Coronary artery (tissue), 2 donors: ENCODE measurements around the gene BRF1.
A peak's percentile ranks its signal among the peaks of the same experiment; 100 is the strongest.

Experiments
- DNase-seq: peaks from one replicate; pipeline ENCODE4 v3.0.0-alpha.2; 2017; ENCODE audit warnings: low spot score
- H3K27ac ChIP-seq, 2 donors: fragments of 200-600 bp; sonication (generic); one replicate each; pipeline ENCODE4 v1.5.1; 2016 to 2019
- H3K4me3 ChIP-seq: fragments of 200-600 bp; sonication (generic); 2 replicates; pipeline ENCODE4 v1.5.1; 2016; ENCODE audit warnings: mild to moderate bottlenecking, moderate library complexity
- TF ChIP-seq, protein P1 (sequence below): fragments of 200-600 bp; sonication (generic); IDR thresholded peaks from one replicate; pipeline ENCODE4 v1.5.1; 2019; ENCODE audit warnings: antibody characterized with exemption

The BRF1 gene

DNA sequence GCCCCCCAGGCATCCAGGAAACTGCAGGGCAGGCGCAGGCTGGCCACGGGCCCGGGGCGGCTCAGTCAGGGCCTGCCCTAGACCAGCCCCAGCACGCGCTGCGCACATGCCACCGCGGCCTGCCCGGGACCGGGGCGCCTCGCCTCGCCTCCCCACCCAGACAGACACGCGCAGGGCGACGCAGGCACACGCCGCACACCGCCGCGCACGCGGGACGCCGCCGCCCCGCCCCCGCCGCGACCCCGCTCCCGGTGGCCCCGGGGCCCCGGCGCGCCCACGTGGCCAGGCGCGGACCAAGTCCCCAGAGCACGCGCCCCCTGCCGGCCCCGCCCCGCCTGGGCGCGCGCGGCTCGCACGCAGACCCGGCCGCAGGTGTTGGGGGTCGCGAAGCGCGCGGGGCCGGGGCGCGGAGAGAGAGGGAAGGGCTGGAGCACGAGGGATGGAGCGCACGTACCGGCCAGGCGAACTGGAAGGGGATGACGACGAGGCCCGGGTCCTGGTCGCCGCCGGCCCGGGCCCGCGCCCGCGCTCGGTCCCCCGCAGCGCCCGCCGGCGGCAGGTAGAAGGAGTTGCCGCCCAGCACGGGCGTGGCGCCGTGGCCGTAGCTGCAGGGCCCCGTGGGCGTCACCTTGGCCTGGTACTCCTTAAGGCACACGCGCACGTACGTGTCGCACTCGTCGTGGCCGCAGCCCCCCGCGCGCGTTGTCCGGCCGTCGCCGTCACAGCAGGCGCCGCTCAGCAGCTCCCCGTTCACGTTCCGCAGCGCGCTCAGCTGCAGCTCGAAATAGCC, 133.3 kb downstream of the BRF1 start:
- TF ChIP-seq, protein P1, sequence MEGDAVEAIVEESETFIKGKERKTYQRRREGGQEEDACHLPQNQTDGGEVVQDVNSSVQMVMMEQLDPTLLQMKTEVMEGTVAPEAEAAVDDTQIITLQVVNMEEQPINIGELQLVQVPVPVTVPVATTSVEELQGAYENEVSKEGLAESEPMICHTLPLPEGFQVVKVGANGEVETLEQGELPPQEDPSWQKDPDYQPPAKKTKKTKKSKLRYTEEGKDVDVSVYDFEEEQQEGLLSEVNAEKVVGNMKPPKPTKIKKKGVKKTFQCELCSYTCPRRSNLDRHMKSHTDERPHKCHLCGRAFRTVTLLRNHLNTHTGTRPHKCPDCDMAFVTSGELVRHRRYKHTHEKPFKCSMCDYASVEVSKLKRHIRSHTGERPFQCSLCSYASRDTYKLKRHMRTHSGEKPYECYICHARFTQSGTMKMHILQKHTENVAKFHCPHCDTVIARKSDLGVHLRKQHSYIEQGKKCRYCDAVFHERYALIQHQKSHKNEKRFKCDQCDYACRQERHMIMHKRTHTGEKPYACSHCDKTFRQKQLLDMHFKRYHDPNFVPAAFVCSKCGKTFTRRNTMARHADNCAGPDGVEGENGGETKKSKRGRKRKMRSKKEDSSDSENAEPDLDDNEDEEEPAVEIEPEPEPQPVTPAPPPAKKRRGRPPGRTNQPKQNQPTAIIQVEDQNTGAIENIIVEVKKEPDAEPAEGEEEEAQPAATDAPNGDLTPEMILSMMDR = no peak
- H3K4me3 ChIP-seq = peak overlapping the region; percentile 77
- peak overlapping the region in 1 of 2 donors; percentile 77 for H3K27ac ChIP-seq
- DNase-seq = no peak

GRCh38 chr14:105166571-105167302, 134.1 kb downstream of the BRF1 start:
- DNase-seq = no peak
- H3K4me3 ChIP-seq = peak overlapping the region; percentile 77
- H3K27ac ChIP-seq = no peak overlapping the region
- TF ChIP-seq, protein P1 = no peak

DNA sequence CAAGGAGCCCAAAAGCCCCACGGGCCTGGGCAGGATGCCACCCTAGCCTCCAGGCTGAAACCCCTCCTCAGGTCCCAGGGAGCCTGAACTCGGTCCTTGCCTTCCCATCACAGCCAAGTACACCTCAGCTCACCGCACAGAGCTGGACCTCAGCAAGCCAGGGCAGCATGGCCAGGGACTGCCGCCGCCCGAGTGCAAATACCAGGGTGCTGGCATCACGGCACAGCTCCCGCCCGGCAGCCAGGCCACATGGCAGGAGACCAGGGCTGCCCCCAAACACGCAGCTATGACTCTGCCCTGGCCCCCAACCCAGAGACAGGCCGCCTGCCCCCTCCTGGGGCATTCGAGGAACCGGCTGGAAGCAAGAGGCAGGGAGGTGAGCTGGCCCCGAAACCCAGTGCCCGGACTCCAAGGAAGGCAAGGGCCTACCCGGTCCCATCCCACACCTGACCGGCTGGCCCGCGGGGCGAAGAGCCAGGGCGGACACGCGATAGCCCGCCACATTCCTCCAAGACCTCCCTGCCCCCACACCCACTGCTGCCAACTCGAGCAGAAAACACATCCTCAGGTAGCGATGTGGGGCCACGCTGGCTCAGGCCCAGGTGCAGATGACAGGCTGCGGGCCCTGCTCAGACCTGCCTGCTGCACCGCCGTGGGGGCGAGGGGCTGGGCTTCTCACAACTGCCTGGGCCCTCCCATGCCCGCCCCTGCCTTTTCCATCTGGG, 134.9 kb downstream of the BRF1 start:
- peak overlapping the region; percentile 77 for H3K4me3 ChIP-seq
- DNase-seq = no peak
- H3K27ac ChIP-seq = no peak overlapping the region
- TF ChIP-seq, protein P1 = no peak

DNA sequence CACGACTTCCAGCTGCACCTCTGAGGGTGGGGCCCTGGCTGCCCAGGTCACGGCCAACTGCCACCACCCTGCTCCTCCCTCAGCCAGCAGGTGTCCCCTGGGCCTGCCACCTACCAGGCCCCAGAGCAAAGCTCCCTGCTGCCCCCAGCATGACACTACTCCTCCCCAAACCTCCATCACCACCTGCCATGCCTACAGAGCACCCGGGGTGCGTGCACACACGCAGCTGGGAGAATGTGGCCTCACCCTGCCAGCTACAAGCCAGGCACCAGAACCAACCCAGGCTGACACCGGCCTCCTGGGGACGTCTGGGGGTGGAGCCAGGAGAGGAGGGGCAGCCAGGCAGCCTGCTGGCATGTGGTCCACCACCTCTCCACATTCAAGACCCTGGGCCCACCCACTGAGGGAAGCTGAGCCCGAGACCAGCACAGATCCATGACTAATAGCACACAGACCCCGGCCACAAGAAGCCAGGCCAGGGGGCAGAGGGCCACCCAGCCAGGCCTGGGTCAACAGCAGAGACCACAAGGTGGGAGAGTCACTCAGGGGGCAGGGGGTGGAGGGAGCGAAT, 135.6 kb downstream of the BRF1 start:
- TF ChIP-seq, protein P1 = no peak
- Histone ChIP-seq H3K27ac (no peak overlapping the region), H3K4me3 (no peak overlapping the region)
- DNase-seq = no peak

GRCh38 chr14:105163040-105163742, 137.6 kb downstream of the BRF1 start:
- TF ChIP-seq, protein P1 = no peak
- no peak for DNase-seq

DNA sequence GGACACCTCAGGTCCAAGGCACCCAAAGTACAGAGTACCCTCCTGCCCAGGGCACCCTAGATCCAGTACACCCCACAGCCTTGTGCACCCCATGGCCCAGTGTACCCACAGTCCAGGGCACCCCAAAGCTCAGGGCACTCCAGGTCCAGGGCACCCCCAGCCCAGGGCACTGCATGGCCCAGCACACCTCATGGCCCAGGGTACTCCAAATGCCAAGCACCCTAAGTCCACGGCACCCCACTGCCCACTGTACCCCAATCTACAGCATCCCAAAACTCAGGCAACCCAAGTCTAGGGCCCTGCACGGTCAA, 138.2 kb downstream of the BRF1 start:
- DNase-seq = no peak
- TF ChIP-seq, protein P1 = no peak
- no peak overlapping the region for H3K27ac ChIP-seq
- no peak overlapping the region for H3K4me3 ChIP-seq

More at GRCh38 chr14:105163040-105163742, 137.6 kb downstream of the BRF1 start:
- Histone ChIP-seq H3K4me3 (no peak overlapping the region), H3K27ac (no peak overlapping the region)
